Measurements from ENCODE around the gene AVP. TPM values are rescaled to one million over a fixed set of nuclear protein-coding genes. Genes with fewer than 3 reads are reported as not detected.

AVP gene, protein sequence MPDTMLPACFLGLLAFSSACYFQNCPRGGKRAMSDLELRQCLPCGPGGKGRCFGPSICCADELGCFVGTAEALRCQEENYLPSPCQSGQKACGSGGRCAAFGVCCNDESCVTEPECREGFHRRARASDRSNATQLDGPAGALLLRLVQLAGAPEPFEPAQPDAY
- total RNA-seq (not detected), polyA plus RNA-seq (1 to 10 TPM in 1 of 2 donors, not detected in 1; 2.5 TPM)

DNA sequence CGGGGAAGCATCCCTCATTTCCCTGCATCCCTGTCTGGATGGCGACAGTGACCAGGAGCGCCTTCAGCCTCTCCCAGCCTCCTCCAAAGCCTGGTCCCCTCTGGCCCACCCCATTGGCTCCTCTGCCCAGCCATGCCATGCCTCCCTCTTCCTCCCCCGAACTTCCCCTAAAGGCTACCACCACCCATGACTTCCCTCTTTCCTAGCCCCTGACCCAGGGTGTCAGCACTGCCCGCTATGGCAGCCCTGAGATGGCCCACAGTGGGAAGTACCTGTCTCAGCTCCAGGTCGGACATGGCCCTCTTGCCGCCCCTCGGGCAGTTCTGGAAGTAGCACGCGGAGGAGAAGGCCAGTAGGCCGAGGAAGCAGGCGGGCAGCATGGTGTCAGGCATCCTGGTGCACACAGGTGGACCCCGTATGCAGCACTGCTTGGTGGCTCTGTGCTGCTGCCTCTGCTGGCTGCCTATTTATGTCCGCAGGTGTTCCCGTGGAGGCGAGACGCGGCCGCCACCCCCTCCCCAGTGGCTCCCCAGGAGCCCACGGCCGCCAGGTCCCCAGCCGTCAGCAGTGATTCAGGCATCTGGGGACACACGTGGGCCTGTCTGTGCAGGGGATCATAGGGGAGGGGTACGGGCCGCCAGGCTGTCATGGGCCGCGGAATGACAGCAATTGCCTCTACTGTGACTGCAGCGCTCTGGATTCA, at the start of gene AVP:
Gene AVP (minus strand): TSS at position 442 of the 703 bp plus-strand sequence. CDS start 50 bp downstream, at position 392.
- 87% methylated on average over 28 of the region's 28 CpGs for WGBS
- H3K27me3 ChIP-seq (ENCODE audit: control insufficient read depth in 4 of 4, insufficient read depth in 4 of 4, low read length in 3 of 4) = peaks cover 0 to 2% (median 0%) of the 10 kb centered on the region in 4 donors
- H3K27ac ChIP-seq (ENCODE audit: low read depth in 1 of 2, low read length in 2 of 2) = no peak within 1 kb of the TSS
- H3K9me3 ChIP-seq (ENCODE audit: control insufficient read depth in 4 of 4, low read length in 3 of 4) = no peaks in the 10 kb centered on the region
- H3K4me3 ChIP-seq (ENCODE audit: low read depth in 1 of 3, low read length in 3 of 3) = no peak within 1 kb of the TSS
- H3K9ac ChIP-seq (ENCODE audit: low read depth in 1 of 2, low read length in 2 of 2) = no peak within 1 kb of the TSS
- H3K4me1 ChIP-seq (ENCODE audit: control insufficient read depth in 4 of 4, insufficient read depth in 4 of 4, low read length in 3 of 4) = peaks cover 13 to 26% (median 16%) of the 10 kb centered on the region in 4 donors
- DNase-seq (ENCODE audit: low spot score) = no peak
- no peaks in the 10 kb centered on the region for H3K36me3 ChIP-seq (ENCODE audit: control insufficient read depth in 4 of 4, insufficient read depth in 3 of 4, low read depth in 1 of 4, low read length in 3 of 4)
- TF ChIP-seq, protein P1, sequence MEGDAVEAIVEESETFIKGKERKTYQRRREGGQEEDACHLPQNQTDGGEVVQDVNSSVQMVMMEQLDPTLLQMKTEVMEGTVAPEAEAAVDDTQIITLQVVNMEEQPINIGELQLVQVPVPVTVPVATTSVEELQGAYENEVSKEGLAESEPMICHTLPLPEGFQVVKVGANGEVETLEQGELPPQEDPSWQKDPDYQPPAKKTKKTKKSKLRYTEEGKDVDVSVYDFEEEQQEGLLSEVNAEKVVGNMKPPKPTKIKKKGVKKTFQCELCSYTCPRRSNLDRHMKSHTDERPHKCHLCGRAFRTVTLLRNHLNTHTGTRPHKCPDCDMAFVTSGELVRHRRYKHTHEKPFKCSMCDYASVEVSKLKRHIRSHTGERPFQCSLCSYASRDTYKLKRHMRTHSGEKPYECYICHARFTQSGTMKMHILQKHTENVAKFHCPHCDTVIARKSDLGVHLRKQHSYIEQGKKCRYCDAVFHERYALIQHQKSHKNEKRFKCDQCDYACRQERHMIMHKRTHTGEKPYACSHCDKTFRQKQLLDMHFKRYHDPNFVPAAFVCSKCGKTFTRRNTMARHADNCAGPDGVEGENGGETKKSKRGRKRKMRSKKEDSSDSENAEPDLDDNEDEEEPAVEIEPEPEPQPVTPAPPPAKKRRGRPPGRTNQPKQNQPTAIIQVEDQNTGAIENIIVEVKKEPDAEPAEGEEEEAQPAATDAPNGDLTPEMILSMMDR (IDR thresholded peaks at IDR 0.05; ENCODE audit: low read depth, low read length, missing input control) = no peak
- TF ChIP-seq TAF1 (conservative IDR thresholded peaks at IDR 0.05) (no peak), RAD21 (IDR thresholded peaks at IDR 0.05) (no peak), FOXA1 (IDR thresholded peaks at IDR 0.05) (no peak), EGR1 (IDR thresholded peaks at IDR 0.05; ENCODE audit: low read depth in 2 of 2) (no peak), HNF4G (IDR thresholded peaks at IDR 0.05) (no peak), FOXA2 (IDR thresholded peaks at IDR 0.05) (no peak), SP1 (IDR thresholded peaks at IDR 0.05) (no peak), JUND (IDR thresholded peaks at IDR 0.05) (no peak), YY1 (IDR thresholded peaks at IDR 0.05) (no peak), HNF4A (conservative IDR thresholded peaks at IDR 0.05) (no peak)
- TF ChIP-seq, protein P2, sequence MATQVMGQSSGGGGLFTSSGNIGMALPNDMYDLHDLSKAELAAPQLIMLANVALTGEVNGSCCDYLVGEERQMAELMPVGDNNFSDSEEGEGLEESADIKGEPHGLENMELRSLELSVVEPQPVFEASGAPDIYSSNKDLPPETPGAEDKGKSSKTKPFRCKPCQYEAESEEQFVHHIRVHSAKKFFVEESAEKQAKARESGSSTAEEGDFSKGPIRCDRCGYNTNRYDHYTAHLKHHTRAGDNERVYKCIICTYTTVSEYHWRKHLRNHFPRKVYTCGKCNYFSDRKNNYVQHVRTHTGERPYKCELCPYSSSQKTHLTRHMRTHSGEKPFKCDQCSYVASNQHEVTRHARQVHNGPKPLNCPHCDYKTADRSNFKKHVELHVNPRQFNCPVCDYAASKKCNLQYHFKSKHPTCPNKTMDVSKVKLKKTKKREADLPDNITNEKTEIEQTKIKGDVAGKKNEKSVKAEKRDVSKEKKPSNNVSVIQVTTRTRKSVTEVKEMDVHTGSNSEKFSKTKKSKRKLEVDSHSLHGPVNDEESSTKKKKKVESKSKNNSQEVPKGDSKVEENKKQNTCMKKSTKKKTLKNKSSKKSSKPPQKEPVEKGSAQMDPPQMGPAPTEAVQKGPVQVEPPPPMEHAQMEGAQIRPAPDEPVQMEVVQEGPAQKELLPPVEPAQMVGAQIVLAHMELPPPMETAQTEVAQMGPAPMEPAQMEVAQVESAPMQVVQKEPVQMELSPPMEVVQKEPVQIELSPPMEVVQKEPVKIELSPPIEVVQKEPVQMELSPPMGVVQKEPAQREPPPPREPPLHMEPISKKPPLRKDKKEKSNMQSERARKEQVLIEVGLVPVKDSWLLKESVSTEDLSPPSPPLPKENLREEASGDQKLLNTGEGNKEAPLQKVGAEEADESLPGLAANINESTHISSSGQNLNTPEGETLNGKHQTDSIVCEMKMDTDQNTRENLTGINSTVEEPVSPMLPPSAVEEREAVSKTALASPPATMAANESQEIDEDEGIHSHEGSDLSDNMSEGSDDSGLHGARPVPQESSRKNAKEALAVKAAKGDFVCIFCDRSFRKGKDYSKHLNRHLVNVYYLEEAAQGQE (IDR thresholded peaks at IDR 0.05) = no peak
- TF ChIP-seq, protein P3, sequence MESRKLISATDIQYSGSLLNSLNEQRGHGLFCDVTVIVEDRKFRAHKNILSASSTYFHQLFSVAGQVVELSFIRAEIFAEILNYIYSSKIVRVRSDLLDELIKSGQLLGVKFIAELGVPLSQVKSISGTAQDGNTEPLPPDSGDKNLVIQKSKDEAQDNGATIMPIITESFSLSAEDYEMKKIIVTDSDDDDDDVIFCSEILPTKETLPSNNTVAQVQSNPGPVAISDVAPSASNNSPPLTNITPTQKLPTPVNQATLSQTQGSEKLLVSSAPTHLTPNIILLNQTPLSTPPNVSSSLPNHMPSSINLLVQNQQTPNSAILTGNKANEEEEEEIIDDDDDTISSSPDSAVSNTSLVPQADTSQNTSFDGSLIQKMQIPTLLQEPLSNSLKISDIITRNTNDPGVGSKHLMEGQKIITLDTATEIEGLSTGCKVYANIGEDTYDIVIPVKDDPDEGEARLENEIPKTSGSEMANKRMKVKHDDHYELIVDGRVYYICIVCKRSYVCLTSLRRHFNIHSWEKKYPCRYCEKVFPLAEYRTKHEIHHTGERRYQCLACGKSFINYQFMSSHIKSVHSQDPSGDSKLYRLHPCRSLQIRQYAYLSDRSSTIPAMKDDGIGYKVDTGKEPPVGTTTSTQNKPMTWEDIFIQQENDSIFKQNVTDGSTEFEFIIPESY (IDR thresholded peaks at IDR 0.05) = no peak
- TF ChIP-seq, protein P4, sequence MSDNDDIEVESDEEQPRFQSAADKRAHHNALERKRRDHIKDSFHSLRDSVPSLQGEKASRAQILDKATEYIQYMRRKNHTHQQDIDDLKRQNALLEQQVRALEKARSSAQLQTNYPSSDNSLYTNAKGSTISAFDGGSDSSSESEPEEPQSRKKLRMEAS (IDR thresholded peaks at IDR 0.05) = no peak

DNA sequence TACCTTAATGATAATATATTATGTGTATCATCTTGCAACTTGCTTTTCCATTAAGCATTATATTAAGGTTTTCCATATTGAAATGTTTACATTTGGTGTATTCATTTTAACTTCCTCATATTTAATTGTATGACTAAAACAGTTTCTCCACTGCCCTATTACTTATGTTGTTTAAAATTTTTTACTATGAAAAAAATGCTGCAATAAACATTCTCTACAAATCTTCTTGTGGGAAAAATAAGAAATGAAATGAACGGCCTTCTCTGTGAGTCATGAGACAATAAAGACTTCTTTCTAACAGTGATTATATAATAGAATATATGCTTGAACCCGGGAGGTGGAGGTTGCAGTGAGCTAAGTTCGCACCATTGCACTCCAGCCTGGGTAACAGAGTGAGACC, 49.6 kb upstream of the AVP start:
- no peak overlapping the region for H3K9ac ChIP-seq (ENCODE audit: low read depth in 1 of 2, low read length in 2 of 2)
- WGBS = 96% methylated on average over 3 of the region's 3 CpGs
- no peaks in the 10 kb centered on the region for H3K4me1 ChIP-seq (ENCODE audit: control insufficient read depth in 4 of 4, insufficient read depth in 4 of 4, low read length in 3 of 4)
- peaks cover 0 to 2% (median 0%) of the 10 kb centered on the region in 4 donors for H3K36me3 ChIP-seq (ENCODE audit: control insufficient read depth in 4 of 4, insufficient read depth in 3 of 4, low read depth in 1 of 4, low read length in 3 of 4)
- H3K27ac ChIP-seq (ENCODE audit: low read depth in 1 of 2, low read length in 2 of 2) = no peak overlapping the region
- no peak for DNase-seq (ENCODE audit: low spot score)
- no peak for TF ChIP-seq NR2F2 (IDR thresholded peaks at IDR 0.05)
- TF ChIP-seq EGR1 (IDR thresholded peaks at IDR 0.05; ENCODE audit: low read depth in 2 of 2) = no peak
- TF ChIP-seq FOXA1 (IDR thresholded peaks at IDR 0.05) = no peak
- no peak for TF ChIP-seq HNF4A (conservative IDR thresholded peaks at IDR 0.05)
- H3K27me3 ChIP-seq (ENCODE audit: control insufficient read depth in 4 of 4, insufficient read depth in 4 of 4, low read length in 3 of 4) = no peaks in the 10 kb centered on the region
- H3K9me3 ChIP-seq (ENCODE audit: control insufficient read depth in 4 of 4, low read length in 3 of 4) = no peaks in the 10 kb centered on the region
- no peak overlapping the region for H3K4me3 ChIP-seq (ENCODE audit: low read depth in 1 of 3, low read length in 3 of 3)
